K562 (cell line): ENCODE measurements around the gene FBXW2. TPM values are rescaled to one million over a fixed set of nuclear protein-coding genes. Genes with fewer than 3 reads are reported as not detected.

Source experiments
- ATAC-seq: fragments of 200-7000 bp; cut with Tn5 transposase; 3 replicates; pipeline ENCODE4 v1.9.1; 2020; ENCODE audit warnings: moderate library complexity
- BruUV-seq: library from RNA; stranded (reverse); fragments of 400-500 nt; replicated peaks from 2 replicates; lab custom pipeline; 2021; lab: Mats Ljungman, UMichigan
- CTCF ChIA-PET: fragments of 300-600 bp; formaldehyde crosslinking; extraction: SDS; loops from one replicate; lab custom pipeline; 2021; ENCODE audit warnings: low intra/inter-chr PET ratio; lab: Yijun Ruan, JAX
- POLR2A ChIA-PET: fragments of 300-600, 350-650 bp; sonication (Branson Sonifier 250); formaldehyde crosslinking; extraction: SDS; loops from one replicate; lab custom pipeline; 2021; ENCODE audit warnings: antibody characterized with exemption, inconsistent platforms; lab: Yijun Ruan, JAX
- DNase-seq, 4 experiments: peaks; one replicate each; pipeline versions ENCODE4 v3.0.0 to v3.0.0-alpha.2; 2011 to 2018; ENCODE audit warnings: low spot score in 3 of 4, mixed read lengths in 3 of 4; ENCODE audit errors: extremely low read depth in 1 of 4
- FAIRE-seq: peaks from 2 replicates; lab custom pipeline; 2011; peaks lifted over from hg19 to GRCh38; lab: Jason Lieb, UNC
- H2AFZ ChIP-seq: 2 replicates; pipeline ENCODE4 v1.6.0; 2011; ENCODE audit warnings: low read depth, low read length, control low read depth, inconsistent platforms
- H3K27ac ChIP-seq: fragments of 200-600 bp; 3 replicates; pipeline ENCODE4 v1.8.0; 2011; ENCODE audit warnings: low read depth, mild to moderate bottlenecking, control low read depth, inconsistent platforms, low read length, moderate library complexity, mixed read lengths; ENCODE audit errors: extremely low read depth
- H3K27me3 ChIP-seq, 2 experiments: fragments of 300-600 bp in 1 of 2; 2 replicates in 1 of 2; 3 replicates in 1 of 2; pipeline versions ENCODE4 v1.6.0 to v1.8.0; 2011; ENCODE audit warnings: inconsistent platforms in 2 of 2, low read length in 2 of 2, mild to moderate bottlenecking in 1 of 2, mixed read lengths in 1 of 2, moderate library complexity in 1 of 2; ENCODE audit not compliant: control insufficient read depth in 2 of 2, insufficient read depth in 2 of 2
- H3K36me3 ChIP-seq: fragments of 300-600 bp; 3 replicates; pipeline ENCODE4 v1.8.0; 2011; ENCODE audit warnings: mild to moderate bottlenecking, low read length, inconsistent platforms; ENCODE audit not compliant: control insufficient read depth, insufficient read depth
- H3K4me1 ChIP-seq, 2 experiments: fragments of 200-600 bp in 1 of 2; replicated peaks in 1 of 2; 2 replicates in 1 of 2; 3 replicates in 1 of 2; pipeline versions ENCODE4 v1.5.1 to v1.8.0; 2011; ENCODE audit warnings: inconsistent platforms in 2 of 2, low read length in 2 of 2, mild to moderate bottlenecking in 1 of 2, mixed read lengths in 1 of 2, moderate library complexity in 1 of 2; ENCODE audit not compliant: control insufficient read depth in 2 of 2, insufficient read depth in 2 of 2
- H3K4me2 ChIP-seq: 2 replicates; pipeline ENCODE4 v1.6.1; 2011; ENCODE audit warnings: low read length, control low read depth, inconsistent platforms, mixed read lengths; ENCODE audit not compliant: insufficient read depth
- H3K4me3 ChIP-seq: fragments of 200-600 bp; sonication (generic), shearing (Covaris generic); 2 replicates; pipeline ENCODE4 v1.5.1; 2016; ENCODE audit warnings: control low read depth, inconsistent platforms
- H3K79me2 ChIP-seq: fragments of 200-600 bp; 3 replicates; pipeline ENCODE4 v1.8.0; 2011; ENCODE audit warnings: low read length, inconsistent platforms; ENCODE audit not compliant: control insufficient read depth, insufficient read depth
- H3K9ac ChIP-seq, 2 experiments: 2 replicates each; pipeline versions ENCODE4 v1.6.0 to v1.6.1; 2011; ENCODE audit warnings: low read depth in 2 of 2, low read length in 2 of 2, control low read depth in 1 of 2, inconsistent platforms in 1 of 2, mild to moderate bottlenecking in 1 of 2, mixed read lengths in 1 of 2; ENCODE audit not compliant: insufficient read depth in 1 of 2
- H3K9me1 ChIP-seq: one replicate; pipeline ENCODE4 v1.6.0; 2011; ENCODE audit warnings: inconsistent platforms, mild to moderate bottlenecking, low read length, moderate library complexity; ENCODE audit not compliant: control insufficient read depth, insufficient read depth
- H3K9me3 ChIP-seq: replicated peaks from 2 replicates; pipeline ENCODE4 v1.5.1; 2011; ENCODE audit warnings: low read depth, low read length, inconsistent platforms; ENCODE audit not compliant: control insufficient read depth, insufficient read depth
- H4K20me1 ChIP-seq: replicated peaks from 2 replicates; pipeline ENCODE4 v1.6.1; 2011; ENCODE audit warnings: low read length, inconsistent platforms, mixed read lengths; ENCODE audit not compliant: control insufficient read depth, insufficient read depth
- ETV1 ChIP-seq: fragments of 450-650 bp; conservative IDR thresholded peaks from 2 replicates; pipeline ENCODE4 v1.6.1; 2016; ENCODE audit warnings: missing genetic modification characterization, control low read depth, low read depth, missing compliant biosample characterization
- GATAD2A ChIP-seq: fragments of 450-650 bp; IDR thresholded peaks from 2 replicates; pipeline ENCODE4 v1.6.1; 2017
- RBM22 ChIP-seq: fragments of 200-400 bp; formaldehyde crosslinking; IDR thresholded peaks from 2 replicates; pipeline ENCODE4 v1.6.1; 2018; ENCODE audit warnings: low read length, low read depth; ENCODE audit not compliant: poor library complexity, severe bottlenecking
- ZNF717 ChIP-seq: fragments of 250-450 bp; sonication (Bioruptor Pico); IDR thresholded peaks from 2 replicates; pipeline ENCODE4 v1.5.0; 2021
- in situ Hi-C: fragments of 300-500 bp; cut with MboI; formaldehyde crosslinking; loops from 4 replicates; pipeline ENCODE4 v1.15.0; 2018; ENCODE audit warnings: inconsistent platforms, mixed read lengths
- intact Hi-C: fragments of 100-400 bp; cut with micrococcal nuclease; formaldehyde crosslinking; loops from 2 replicates; pipeline ENCODE4 v1.14.2; 2022
- polyA plus RNA-seq, 8 experiments: library from polyadenylated mRNA; depleted of rRNA in 4 of 8; stranded (reverse) in 5 of 8; unstranded in 3 of 8; fragments of >200 nt; fragmentation: Nextera tagmentation in 2 of 8; fragmentation: Illumina TruSeq in 1 of 8; extraction: Ambion mirVana in 2 of 8; extraction: Trizol in 1 of 8; gene quantifications; 2 replicates each; pipeline versions ENCODE4 v1.2.1 to v1.2.3, GENCODE V29; 2011 to 2014; ENCODE audit warnings: inconsistent platforms in 1 of 8, missing spikeins in 1 of 8
- total RNA-seq, 7 experiments: library from RNA; depleted of rRNA in 6 of 7; stranded (reverse); fragments of >200 nt in 6 of 7; fragmentation: Illumina TruSeq in 2 of 7; extraction: Trizol in 2 of 7; gene quantifications; 2 replicates each; pipeline versions ENCODE4 v1.2.1 to v1.2.3, GENCODE V29; 2011 to 2021; ENCODE audit warnings: low replicate concordance in 1 of 7
- TF ChIP-seq, protein P1 (sequence below): fragments of 450-650 bp; formaldehyde crosslinking; IDR thresholded peaks from 2 replicates; pipeline ENCODE4 v1.4.0; 2020; ENCODE audit warnings: mild to moderate bottlenecking, moderate library complexity

FBXW2 gene
- total and polyA plus RNA-seq, 9 of the 15 experiments (the other 6 are each of a cell fraction or from before 2014, with no cell fraction given), result 2.5 to 57.8 (median 28.1) TPM

- H3K4me3 ChIP-seq, result no peak overlapping the region
- in situ Hi-C loops, result loop anchor here (5.0 to 10.0 kb wide), 2 partner anchors 325 to 427 kb away; no protein-coding TSS in a partner anchor
- CTCF ChIA-PET, result no interaction called here
- no peaks in the 10 kb centered on the region for H3K27me3 ChIP-seq
- H2AFZ ChIP-seq, result no peak overlapping the region
- no peaks in the 10 kb centered on the region; a peak in 1 of 5 replicates for H3K4me1 ChIP-seq
- no peak for DNase-seq
- no peaks in the 10 kb centered on the region for H3K9me3 ChIP-seq
- H3K9me1 ChIP-seq, result no peaks in the 10 kb centered on the region
- no TSS peak for BruUV-seq
- H3K9ac ChIP-seq, result no peak overlapping the region
- no peak for FAIRE-seq
- TF ChIP-seq GATAD2A (no peak), ZNF717 (CRISPR knock-in tag) (no peak), RBM22 (no peak), ETV1 (tag) (no peak)
- TF ChIP-seq, protein P1, sequence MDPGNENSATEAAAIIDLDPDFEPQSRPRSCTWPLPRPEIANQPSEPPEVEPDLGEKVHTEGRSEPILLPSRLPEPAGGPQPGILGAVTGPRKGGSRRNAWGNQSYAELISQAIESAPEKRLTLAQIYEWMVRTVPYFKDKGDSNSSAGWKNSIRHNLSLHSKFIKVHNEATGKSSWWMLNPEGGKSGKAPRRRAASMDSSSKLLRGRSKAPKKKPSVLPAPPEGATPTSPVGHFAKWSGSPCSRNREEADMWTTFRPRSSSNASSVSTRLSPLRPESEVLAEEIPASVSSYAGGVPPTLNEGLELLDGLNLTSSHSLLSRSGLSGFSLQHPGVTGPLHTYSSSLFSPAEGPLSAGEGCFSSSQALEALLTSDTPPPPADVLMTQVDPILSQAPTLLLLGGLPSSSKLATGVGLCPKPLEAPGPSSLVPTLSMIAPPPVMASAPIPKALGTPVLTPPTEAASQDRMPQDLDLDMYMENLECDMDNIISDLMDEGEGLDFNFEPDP (CRISPR knock-in tag), result no peak
- H3K27ac ChIP-seq, result no peak overlapping the region
- no peak overlapping the region for H3K4me2 ChIP-seq
- intact Hi-C loops, result loop anchor here (5.0 to 10.0 kb wide), 5 partner anchors 197 to 662 kb away; no protein-coding TSS in a partner anchor
- no peaks in the 10 kb centered on the region for H3K79me2 ChIP-seq
- ATAC-seq, result no peak
- POLR2A ChIA-PET, result interaction anchor here (0.6 to 0.9 kb wide), 2 partner anchors 155 to 157 kb away, joined by 3 read pairs; no protein-coding TSS in a partner anchor
- no peaks in the 10 kb centered on the region for H3K36me3 ChIP-seq
- no peaks in the 10 kb centered on the region for H4K20me1 ChIP-seq
Measured at GRCh38 chr9:120740132-120740531, 53.1 kb downstream of the FBXW2 start.
